Astrocyte (in vitro differentiated cells and primary cell): Measurements from ENCODE around the gene RAD51B. TPM values are rescaled to one million over a fixed set of nuclear protein-coding genes. Genes with fewer than 3 reads are reported as not detected.

Experiments
- DNase-seq: peaks from one replicate; pipeline ENCODE4 v3.0.0-alpha.2; 2010; ENCODE audit warnings: low read depth
- FAIRE-seq: peaks from 2 replicates; lab custom pipeline; 2011; peaks lifted over from hg19 to GRCh38; lab: Jason Lieb, UNC
- H2AFZ ChIP-seq: 2 replicates; pipeline ENCODE4 v1.6.0; 2012; ENCODE audit warnings: low read depth, low read length, inconsistent platforms
- H3K27ac ChIP-seq: 2 replicates; pipeline ENCODE4 v1.5.1; 2011; ENCODE audit warnings: low read depth, low read length, inconsistent platforms
- H3K27me3 ChIP-seq: 2 replicates; pipeline ENCODE4 v1.6.0; 2011; ENCODE audit warnings: low read length, inconsistent platforms; ENCODE audit not compliant: insufficient read depth
- H3K36me3 ChIP-seq: 2 replicates; pipeline ENCODE4 v1.5.1; 2011; ENCODE audit warnings: low read length, inconsistent platforms; ENCODE audit not compliant: insufficient read depth
- H3K4me1 ChIP-seq: 2 replicates; pipeline ENCODE4 v1.5.1; 2011; ENCODE audit warnings: low read length, inconsistent platforms; ENCODE audit not compliant: insufficient read depth
- H3K4me2 ChIP-seq: 2 replicates; pipeline ENCODE4 v1.6.0; 2012; ENCODE audit warnings: low read length, inconsistent platforms
- H3K4me3 ChIP-seq: 2 replicates; pipeline ENCODE4 v1.5.1; 2011; ENCODE audit warnings: low read depth, mild to moderate bottlenecking, low read length, inconsistent platforms; ENCODE audit not compliant: insufficient read depth
- H3K79me2 ChIP-seq: 2 replicates; pipeline ENCODE4 v1.6.0; 2012; ENCODE audit warnings: mild to moderate bottlenecking, low read length, inconsistent platforms; ENCODE audit not compliant: insufficient read depth
- H3K9ac ChIP-seq: 2 replicates; pipeline ENCODE4 v1.6.0; 2012; ENCODE audit warnings: mild to moderate bottlenecking, low read length, inconsistent platforms
- H3K9me3 ChIP-seq: 2 replicates; pipeline ENCODE4 v1.5.1; 2012; ENCODE audit warnings: low read depth, mild to moderate bottlenecking, low read length, inconsistent platforms; ENCODE audit not compliant: insufficient read depth
- H4K20me1 ChIP-seq: 2 replicates; pipeline ENCODE4 v1.6.0; 2012; ENCODE audit warnings: low read length, inconsistent platforms; ENCODE audit not compliant: insufficient read depth
- H3K27ac Mint-ChIP-seq: one replicate; pipeline ENCODE4 v1.8.0; 2021; ENCODE audit warnings: mild to moderate bottlenecking, mixed read lengths; ENCODE audit not compliant: unreplicated experiment
- H3K27me3 Mint-ChIP-seq: one replicate; pipeline ENCODE4 v1.8.0; 2021; ENCODE audit warnings: low read depth, mixed read lengths; ENCODE audit not compliant: unreplicated experiment
- H3K36me3 Mint-ChIP-seq: one replicate; pipeline ENCODE4 v1.8.0; 2021; ENCODE audit warnings: low read depth, mixed read lengths; ENCODE audit not compliant: unreplicated experiment
- H3K4me1 Mint-ChIP-seq: one replicate; pipeline ENCODE4 v1.8.0; 2021; ENCODE audit warnings: low read depth, mixed read lengths; ENCODE audit not compliant: unreplicated experiment
- H3K4me3 Mint-ChIP-seq: one replicate; pipeline ENCODE4 v1.8.0; 2021; ENCODE audit warnings: mild to moderate bottlenecking, moderate library complexity, mixed read lengths; ENCODE audit not compliant: unreplicated experiment
- H3K9me3 Mint-ChIP-seq: one replicate; pipeline ENCODE4 v1.8.0; 2021; ENCODE audit warnings: mild to moderate bottlenecking, mixed read lengths; ENCODE audit not compliant: unreplicated experiment
- CTCF ChIP-seq: IDR thresholded peaks from 2 replicates; pipeline ENCODE4 v1.5.1; 2011; ENCODE audit warnings: low read depth, mild to moderate bottlenecking, inconsistent platforms, low read length, moderate library complexity; ENCODE audit not compliant: insufficient read depth
- EZH2 ChIP-seq: IDR thresholded peaks from 2 replicates; pipeline ENCODE4 v1.6.1; 2012; ENCODE audit warnings: mild to moderate bottlenecking, low read length, inconsistent platforms; ENCODE audit not compliant: insufficient read depth
- total RNA-seq: library from RNA; stranded (reverse); gene quantifications from 2 replicates; pipeline ENCODE4 v1.2.1, GENCODE V29; 2021

The RAD51B gene
- total RNA-seq, 1 donor from 2014 or later, result 10.8 TPM

- peaks cover 4% of the 10 kb centered on the region for H3K27me3 Mint-ChIP-seq
- no peak for FAIRE-seq
- H3K4me2 ChIP-seq, result no peak overlapping the region
- H3K27ac Mint-ChIP-seq, result no peak overlapping the region
- no peak overlapping the region for H2AFZ ChIP-seq
- H3K36me3 Mint-ChIP-seq, result peaks cover 4% of the 10 kb centered on the region
- H3K36me3 ChIP-seq, result no peaks in the 10 kb centered on the region
- H3K4me1 Mint-ChIP-seq, result peaks cover 18% of the 10 kb centered on the region
- H3K4me3 ChIP-seq, result no peak overlapping the region
- H3K27me3 ChIP-seq, result no peaks in the 10 kb centered on the region
- TF ChIP-seq CTCF (no peak), EZH2 (no peak)
- DNase-seq, result no peak
- no peaks in the 10 kb centered on the region for H3K79me2 ChIP-seq
- H3K4me1 ChIP-seq, result peaks cover 12% of the 10 kb centered on the region
- H3K9ac ChIP-seq, result no peak overlapping the region
- peaks cover 5% of the 10 kb centered on the region for H3K9me3 Mint-ChIP-seq
- H4K20me1 ChIP-seq, result no peaks in the 10 kb centered on the region
- H3K27ac ChIP-seq, result no peak overlapping the region
- no peak overlapping the region for H3K4me3 Mint-ChIP-seq
- no peaks in the 10 kb centered on the region for H3K9me3 ChIP-seq
Observed at GRCh38 chr14:68439676-68440075, 620.1 kb downstream of the RAD51B start.

- Histone ChIP-seq H3K4me1 (peaks cover 15% of the 10 kb centered on the region), H3K27me3 (no peaks in the 10 kb centered on the region), H3K27ac (no peak overlapping the region), H3K9me3 (no peaks in the 10 kb centered on the region), H3K9ac (no peak overlapping the region), H2AFZ (no peak overlapping the region), H4K20me1 (no peaks in the 10 kb centered on the region), H3K36me3 (no peaks in the 10 kb centered on the region), H3K79me2 (no peaks in the 10 kb centered on the region), H3K4me2 (no peak overlapping the region), H3K4me3 (no peak overlapping the region)
- H3K4me3 Mint-ChIP-seq, result no peak overlapping the region
- no peak for TF ChIP-seq CTCF
- no peak for TF ChIP-seq EZH2
- peaks cover 5% of the 10 kb centered on the region for H3K9me3 Mint-ChIP-seq
- no peak overlapping the region for H3K27ac Mint-ChIP-seq
- FAIRE-seq, result no peak
- peaks cover 23% of the 10 kb centered on the region for H3K4me1 Mint-ChIP-seq
- DNase-seq, result peak; percentile 46
- peaks cover 4% of the 10 kb centered on the region for H3K27me3 Mint-ChIP-seq
- H3K36me3 Mint-ChIP-seq, result peaks cover 5% of the 10 kb centered on the region
Observed at GRCh38 chr14:68440820-68441219, 621.2 kb downstream of the RAD51B start.

- Histone ChIP-seq H3K36me3 (no peaks in the 10 kb centered on the region), H3K4me2 (no peak overlapping the region), H3K4me3 (no peak overlapping the region), H3K79me2 (no peaks in the 10 kb centered on the region), H3K9ac (no peak overlapping the region), H2AFZ (no peak overlapping the region), H3K4me1 (peaks cover 15% of the 10 kb centered on the region), H3K9me3 (no peaks in the 10 kb centered on the region), H3K27ac (no peak overlapping the region), H4K20me1 (no peaks in the 10 kb centered on the region), H3K27me3 (no peaks in the 10 kb centered on the region)
- no peak overlapping the region for H3K4me3 Mint-ChIP-seq
- peaks cover 2% of the 10 kb centered on the region for H3K9me3 Mint-ChIP-seq
- H3K27me3 Mint-ChIP-seq, result peaks cover 4% of the 10 kb centered on the region
- peaks cover 23% of the 10 kb centered on the region for H3K4me1 Mint-ChIP-seq
- H3K27ac Mint-ChIP-seq, result no peak overlapping the region
- peaks cover 5% of the 10 kb centered on the region for H3K36me3 Mint-ChIP-seq
- TF ChIP-seq EZH2 (no peak), CTCF (no peak)
- no peak for DNase-seq
- no peak for FAIRE-seq
Observed at GRCh38 chr14:68441542-68441941, 622.0 kb downstream of the RAD51B start.
